ENCODE data around the gene PGBD1. TPM values are rescaled to one million over a fixed set of nuclear protein-coding genes. Genes with fewer than 3 reads are reported as not detected.

The PGBD1 gene
- total RNA-seq, 1 donor from 2014 or later, result 19.2 TPM

Small RNA genes lying within 50 kb of the gene (small RNA-seq; reads per million reads assigned to genes)
- gene AL021997.1 (not detected), gene AL021997.2 (not detected)

Other genes with a start within 250 kb of the PGBD1 start
- 1.2 TPM for gene ZNF165, start 201.0 kb upstream of the PGBD1 start, total RNA-seq
- 14.3 TPM for gene ZSCAN16, start 157.0 kb upstream of the PGBD1 start, total RNA-seq
- gene ZKSCAN8, start 139.7 kb upstream of the PGBD1 start, total RNA-seq, result 15.9 TPM
- 45.7 TPM for gene ZSCAN9, start 56.3 kb upstream of the PGBD1 start, total RNA-seq
- gene ZKSCAN4, start 29.3 kb upstream of the PGBD1 start, total RNA-seq, result 9.4 TPM
- 3.7 TPM for gene NKAPL, start 22.3 kb upstream of the PGBD1 start, total RNA-seq
- 36.3 TPM for gene ZSCAN26, start 14.4 kb upstream of the PGBD1 start, total RNA-seq
- gene ZSCAN31, start 54.6 kb downstream of the PGBD1 start, total RNA-seq, result 13.5 TPM
- gene ZKSCAN3, start 68.4 kb downstream of the PGBD1 start, total RNA-seq, result 7.3 TPM
- 18.8 TPM for gene ZSCAN12, start 118.2 kb downstream of the PGBD1 start, total RNA-seq
- 11.0 TPM for gene ZSCAN23, start 161.9 kb downstream of the PGBD1 start, total RNA-seq
- not detected for gene GPX6, start 234.2 kb downstream of the PGBD1 start, total RNA-seq
- gene GPX5, start 244.3 kb downstream of the PGBD1 start, total RNA-seq, result not detected